Measurements from ENCODE around the gene NSDHL. TPM values are rescaled to one million over a fixed set of nuclear protein-coding genes. Genes with fewer than 3 reads are reported as not detected.
"Not testable (repeated sequence)": the region's sequence is repeated elsewhere in the genome, so short reads cannot be mapped to it uniquely, and the experiment has no call there.

NSDHL gene
- 1 to 10 TPM; 5.3 to 9.3 (median 7.5) TPM for total RNA-seq
- 10 to 100 TPM in 2 of 3 donors, 1 to 10 TPM in 1; 8.1 to 18.7 (median 11.5) TPM for polyA plus RNA-seq
- long read RNA-seq, donor 1, partial matches to known transcripts: 1 of 6 reads
- long read RNA-seq, donor 1, other reads (novel, unspliced or antisense): 0 of 6 reads
- long read RNA-seq, donor 2, transcript NSDHL-201 (8 exons, 1,929 nt): major isoform, 18 of 21 reads
- long read RNA-seq, donor 2, partial matches to known transcripts: 0 of 21 reads
- long read RNA-seq, donor 2, other reads (novel, unspliced or antisense): 0 of 21 reads

- 0 to 43% (median 1%) methylated on average over 36 to 69 of the region's 71 CpGs for WGBS, 3 donors
- ATAC-seq (peak; percentile 99 to 100 (median 100)), DNase-seq (peak; percentile 94 to 98)
- H3K4me1 ChIP-seq: no peaks in the 10 kb centered on the region
- TF ChIP-seq CTCF (IDR thresholded peaks at IDR 0.05): no peak
- peak within 1 kb of the TSS; percentile 63 for H3K27ac ChIP-seq
- peaks cover 0 to 3% (median 0%) of the 10 kb centered on the region in 3 donors for H3K27me3 ChIP-seq (ENCODE audit: insufficient read depth in 3 of 3, low read length in 2 of 3)
- peak within 1 kb of the TSS; percentile 73 for H3K4me3 ChIP-seq
- H3K9me3 ChIP-seq: no peaks in the 10 kb centered on the region
- H3K36me3 ChIP-seq (ENCODE audit: insufficient read depth in 1 of 2, low read depth in 1 of 2): peaks cover 0 to 13% of the 10 kb centered on the region in 2 donors
- intact Hi-C loops (cut with DNase I): no loop called here
These were observed at the start of gene NSDHL, which contains the start of gene CETN2 for GRCh38 chrX:152830312-152831305. Gene NSDHL (plus strand): TSS chrX:152831063. CDS start chrX:152846325, 15,262 bp downstream. Gene CETN2 (minus strand): TSS chrX:152830757. CDS start chrX:152830710, 47 bp downstream.

GRCh38 chrX:152787062-152787461 is 43.8 kb upstream of the NSDHL start:
- H3K4me1 ChIP-seq; H3K27me3 ChIP-seq (ENCODE audit: insufficient read depth in 3 of 3, low read length in 2 of 3): not testable (repeated sequence)
- WGBS, 3 donors: no CpG with 5 or more reads among the region's 3 CpGs

GRCh38 chrX:152798945-152799344 is 31.9 kb upstream of the NSDHL start:
- no peak overlapping the region for H3K27ac ChIP-seq
- H3K9me3 ChIP-seq: no peaks in the 10 kb centered on the region
- no peak for TF ChIP-seq CTCF (IDR thresholded peaks at IDR 0.05)
- 56 to 76% (median 73%) methylated on average over 1 of the region's 1 CpG for WGBS, 3 donors
- H3K27me3 ChIP-seq (ENCODE audit: insufficient read depth in 3 of 3, low read length in 2 of 3): peaks cover 0 to under 1% (median 0%) of the 10 kb centered on the region in 3 donors
- no peaks in the 10 kb centered on the region for H3K36me3 ChIP-seq (ENCODE audit: insufficient read depth in 1 of 2, low read depth in 1 of 2)
- intact Hi-C loops (cut with DNase I): no loop called here
- ATAC-seq (no peak), DNase-seq (no peak)
- no peak overlapping the region for H3K4me3 ChIP-seq
- H3K4me1 ChIP-seq: no peaks in the 10 kb centered on the region

More at GRCh38 chrX:152787062-152787461, 43.8 kb upstream of the NSDHL start:
- DNase-seq; H3K4me3 ChIP-seq; H3K27ac ChIP-seq; H3K9me3 ChIP-seq; ATAC-seq; H3K36me3 ChIP-seq (ENCODE audit: insufficient read depth in 1 of 2, low read depth in 1 of 2); intact Hi-C loops (cut with DNase I): not testable (repeated sequence)

- ATAC-seq (no peak), DNase-seq (no peak)
- intact Hi-C loops (cut with DNase I): no loop called here
- TF ChIP-seq CTCF (IDR thresholded peaks at IDR 0.05): no peak
- Histone ChIP-seq H3K9me3 (no peaks in the 10 kb centered on the region), H3K36me3 (ENCODE audit: insufficient read depth in 1 of 2, low read depth in 1 of 2) (no peaks in the 10 kb centered on the region), H3K4me1 (no peaks in the 10 kb centered on the region), H3K4me3 (no peak overlapping the region), H3K27ac (no peak overlapping the region), H3K27me3 (ENCODE audit: insufficient read depth in 3 of 3, low read length in 2 of 3) (peaks cover 0 to 11% (median 0%) of the 10 kb centered on the region in 3 donors)
- 60 to 74% (median 73%) methylated on average over 4 of the region's 4 CpGs for WGBS, 3 donors
These were observed 24.8 kb upstream of the NSDHL start for GRCh38 chrX:152806035-152806434.

- no peak for TF ChIP-seq CTCF (IDR thresholded peaks at IDR 0.05)
- H3K27me3 ChIP-seq (ENCODE audit: insufficient read depth in 3 of 3, low read length in 2 of 3): peaks cover 0 to 16% (median 0%) of the 10 kb centered on the region in 3 donors
- 29 to 35% (median 32%) methylated on average over 3 to 4 of the region's 4 CpGs for WGBS, 3 donors
- no peak for ATAC-seq
- no peak for DNase-seq
- intact Hi-C loops (cut with DNase I): no loop called here
- no peak overlapping the region for H3K4me3 ChIP-seq
- H3K9me3 ChIP-seq: no peaks in the 10 kb centered on the region
- no peaks in the 10 kb centered on the region for H3K36me3 ChIP-seq (ENCODE audit: insufficient read depth in 1 of 2, low read depth in 1 of 2)
- no peak overlapping the region for H3K27ac ChIP-seq
- no peaks in the 10 kb centered on the region for H3K4me1 ChIP-seq
These were observed 20.5 kb upstream of the NSDHL start for GRCh38 chrX:152810403-152810802.
